ENCODE results near the gene BMP2. TPM values are rescaled to one million over a fixed set of nuclear protein-coding genes. Genes with fewer than 3 reads are reported as not detected.

Gene BMP2
- total RNA-seq, 6 donors from 2014 or later: 11.5 to 90.0 (median 29.2) TPM

- H3K27ac ChIP-seq: no peak overlapping the region
- H3K4me3 ChIP-seq: no peak overlapping the region
- WGBS, 2 donors: 67 to 75% methylated on average over 3 of the region's 3 CpGs
- no peak for DNase-seq
- no peaks in the 10 kb centered on the region for H3K36me3 ChIP-seq
- TF ChIP-seq POLR2A (IDR thresholded peaks at IDR 0.05) (no peak), POLR2AphosphoS5 (IDR thresholded peaks at IDR 0.05) (no peak), CTCF (IDR thresholded peaks at IDR 0.05) (no peak), EP300 (IDR thresholded peaks at IDR 0.05) (no peak)
- H3K9me3 ChIP-seq: no peaks in the 10 kb centered on the region
- H3K27me3 ChIP-seq: no peaks in the 10 kb centered on the region
- H3K4me1 ChIP-seq: peaks cover 0 to 12% (median 9%) of the 10 kb centered on the region in 4 donors
- ATAC-seq (ENCODE audit: low FRiP score in 2 of 2): no peak
These were observed 17.3 kb downstream of the BMP2 start for GRCh38 chr20:6784767-6785166.

GRCh38 chr20:6786548-6786947, 19.1 kb downstream of the BMP2 start:
- Histone ChIP-seq H3K27me3 (no peaks in the 10 kb centered on the region), H3K4me3 (no peak overlapping the region), H3K9me3 (no peaks in the 10 kb centered on the region), H3K36me3 (no peaks in the 10 kb centered on the region), H3K4me1 (peaks cover 0 to 12% (median 9%) of the 10 kb centered on the region in 4 donors), H3K27ac (no peak overlapping the region)
- ATAC-seq (ENCODE audit: low FRiP score in 2 of 2) (no peak), DNase-seq (no peak)
- no peak for TF ChIP-seq CTCF (IDR thresholded peaks at IDR 0.05)
- TF ChIP-seq EP300 (IDR thresholded peaks at IDR 0.05): no peak
- 63 to 71% methylated on average over 2 of the region's 2 CpGs for WGBS, 2 donors

GRCh38 chr20:6792789-6793188, 25.3 kb downstream of the BMP2 start:
- no peaks in the 10 kb centered on the region for H3K9me3 ChIP-seq
- H3K4me1 ChIP-seq: no peaks in the 10 kb centered on the region
- H3K27ac ChIP-seq: no peak overlapping the region
- no peaks in the 10 kb centered on the region for H3K27me3 ChIP-seq
- TF ChIP-seq CTCF (IDR thresholded peaks at IDR 0.05): no peak
- no peak for TF ChIP-seq POLR2AphosphoS5 (IDR thresholded peaks at IDR 0.05)
- no peak for TF ChIP-seq POLR2A (IDR thresholded peaks at IDR 0.05)
- TF ChIP-seq EP300 (IDR thresholded peaks at IDR 0.05): no peak
- 82 to 85% methylated on average over 4 of the region's 4 CpGs for WGBS, 2 donors
- H3K36me3 ChIP-seq: no peaks in the 10 kb centered on the region
- ATAC-seq (ENCODE audit: low FRiP score in 2 of 2) (no peak), DNase-seq (no peak)
- H3K4me3 ChIP-seq: no peak overlapping the region

- TF ChIP-seq CTCF (IDR thresholded peaks at IDR 0.05) (no peak), POLR2A (IDR thresholded peaks at IDR 0.05) (no peak), POLR2AphosphoS5 (IDR thresholded peaks at IDR 0.05) (no peak), EP300 (IDR thresholded peaks at IDR 0.05) (no peak)
- Histone ChIP-seq H3K36me3 (no peaks in the 10 kb centered on the region), H3K4me3 (no peak overlapping the region), H3K27ac (no peak overlapping the region), H3K27me3 (no peaks in the 10 kb centered on the region), H3K9me3 (no peaks in the 10 kb centered on the region), H3K4me1 (no peaks in the 10 kb centered on the region)
- DNase-seq: no peak
- ATAC-seq (ENCODE audit: low FRiP score in 2 of 2): no peak
- 93 to 95% methylated on average over 2 of the region's 2 CpGs for WGBS, 2 donors
These were observed 34.7 kb downstream of the BMP2 start for GRCh38 chr20:6802227-6802626.

- H3K27me3 ChIP-seq: no peaks in the 10 kb centered on the region
- no peak for DNase-seq
- TF ChIP-seq POLR2AphosphoS5 (IDR thresholded peaks at IDR 0.05): no peak
- TF ChIP-seq EP300 (IDR thresholded peaks at IDR 0.05): no peak
- no peak for TF ChIP-seq POLR2A (IDR thresholded peaks at IDR 0.05)
- H3K9me3 ChIP-seq: no peaks in the 10 kb centered on the region
- 70 to 83% methylated on average over 1 of the region's 1 CpG for WGBS, 2 donors
- H3K36me3 ChIP-seq: no peaks in the 10 kb centered on the region
- H3K4me3 ChIP-seq: no peak overlapping the region
- no peak overlapping the region for H3K27ac ChIP-seq
- H3K4me1 ChIP-seq: no peaks in the 10 kb centered on the region
- no peak for ATAC-seq (ENCODE audit: low FRiP score in 2 of 2)
These were observed 38.8 kb downstream of the BMP2 start for GRCh38 chr20:6806275-6806674.

Data from upper lobe of left lung (tissue), 6 donors.